ENCODE results near the gene PCSK7.
A peak's percentile ranks its signal among the peaks of the same experiment; 100 is the strongest.

PCSK7 gene

DNA sequence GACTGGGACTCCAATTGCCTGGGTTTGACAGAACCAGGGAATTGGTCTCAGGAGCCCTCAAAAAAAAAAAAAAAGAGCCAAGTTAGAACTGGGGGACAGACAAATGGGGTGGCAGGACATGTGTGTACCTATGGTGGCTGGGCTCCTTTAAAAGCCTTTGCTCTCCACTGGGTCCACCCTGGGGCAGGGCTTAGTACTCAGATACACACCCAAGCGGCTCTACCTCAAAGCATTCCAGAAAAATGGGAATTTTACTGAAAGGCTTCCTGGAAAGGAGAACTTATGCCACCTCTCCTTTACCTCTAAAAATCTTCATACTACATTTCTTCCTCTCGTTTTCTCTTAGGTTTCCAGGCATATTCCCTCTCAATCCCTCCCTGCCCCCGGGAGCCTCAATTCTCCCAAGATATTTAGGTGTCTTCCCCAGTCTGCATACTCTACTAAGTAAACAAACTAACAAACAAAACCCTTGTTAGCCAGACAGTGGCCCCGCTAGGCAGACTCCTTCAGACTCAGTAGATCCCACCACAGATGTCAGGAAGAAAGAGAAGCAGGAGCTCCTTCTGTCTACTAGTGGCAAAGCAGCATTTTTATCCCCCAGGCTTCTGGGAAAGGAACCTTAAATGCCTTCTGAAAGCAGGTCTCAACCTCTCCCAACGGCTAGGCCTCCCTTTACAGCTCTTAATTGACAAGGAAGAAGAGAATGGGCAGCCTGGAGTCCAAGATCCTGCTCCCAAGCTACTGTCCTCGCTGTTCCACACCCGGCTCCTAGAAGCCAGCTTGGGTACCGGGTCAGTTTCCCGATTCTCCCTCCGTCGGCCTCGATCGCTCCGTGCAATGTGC is 653 bp downstream of the PCSK7 start:
- DNase-seq (ENCODE audit: low read depth in 2 of 2) = no peak

DNA sequence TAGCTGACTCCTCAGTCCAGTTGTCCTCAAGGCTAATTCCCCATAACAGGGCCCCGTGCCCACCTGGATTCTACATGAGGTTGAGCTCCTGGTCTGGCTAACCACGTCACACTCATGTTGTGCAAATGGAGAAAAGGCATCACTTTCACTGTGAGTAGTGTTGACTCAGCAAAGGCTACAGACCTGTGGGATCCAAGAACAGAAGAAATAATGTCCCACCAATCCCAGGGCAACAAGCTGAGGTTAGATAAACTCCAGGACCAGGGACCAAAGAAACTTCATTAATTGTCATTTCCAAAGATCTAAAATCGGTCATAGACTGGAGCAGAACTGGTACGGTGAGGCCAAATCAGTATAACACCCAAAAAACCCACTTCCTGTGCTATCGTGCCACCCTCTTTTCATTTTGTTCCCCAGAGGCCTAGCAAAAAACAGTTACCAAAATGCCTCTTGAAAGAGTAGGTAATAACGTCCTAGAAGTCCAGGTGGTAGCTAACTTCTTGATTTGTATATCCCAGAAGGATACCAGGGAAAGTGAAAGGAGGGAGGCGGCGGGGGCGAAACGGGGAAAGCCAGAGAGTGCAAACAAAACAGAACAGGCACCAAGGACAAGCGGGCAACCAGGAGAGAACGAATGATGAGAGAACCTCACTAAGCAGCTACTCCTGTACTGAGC is 1.4 kb downstream of the PCSK7 start:
- peak; percentile 8 to 34 for DNase-seq (ENCODE audit: low read depth in 2 of 2)

DNA sequence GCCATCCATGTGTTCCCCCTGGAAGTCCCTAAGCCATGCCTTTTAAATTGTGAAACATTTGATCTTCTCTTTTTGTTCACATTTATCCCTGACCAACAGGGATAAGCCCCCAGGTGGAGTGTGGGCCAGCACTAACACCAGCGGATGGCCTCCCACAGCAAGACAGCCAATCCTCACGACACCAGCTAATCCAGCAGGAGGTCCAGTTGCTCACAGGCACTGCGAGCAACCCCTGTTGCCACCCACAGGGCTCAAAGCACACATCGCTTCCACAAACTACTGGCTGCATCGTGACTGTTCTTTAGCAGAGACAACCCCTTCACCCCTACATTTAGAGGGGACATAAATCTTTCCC is 2.0 kb downstream of the PCSK7 start:
- DNase-seq (ENCODE audit: low read depth in 2 of 2) = no peak

DNA sequence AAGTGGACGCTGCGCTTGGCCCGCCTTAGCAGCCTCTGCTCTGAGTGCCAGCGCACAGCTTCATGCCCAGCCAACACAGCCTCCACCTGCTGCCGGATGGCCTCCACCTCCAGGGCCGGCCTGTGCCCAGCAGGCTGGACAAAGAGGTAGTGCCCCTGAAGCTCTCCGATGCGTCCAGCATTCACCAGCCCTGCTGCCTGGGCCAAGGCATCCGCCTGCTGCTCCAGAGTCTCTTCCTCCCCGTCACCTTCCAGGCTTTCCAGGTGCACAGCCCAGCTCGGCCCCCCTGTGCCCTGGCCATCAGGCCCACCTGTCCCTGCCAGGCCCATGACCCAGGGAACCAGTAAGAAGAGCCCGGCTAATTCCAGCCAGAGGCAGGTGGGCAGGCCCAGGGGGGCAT is 2.5 kb downstream of the PCSK7 start:
- DNase-seq (ENCODE audit: low read depth in 2 of 2) = no peak

DNA sequence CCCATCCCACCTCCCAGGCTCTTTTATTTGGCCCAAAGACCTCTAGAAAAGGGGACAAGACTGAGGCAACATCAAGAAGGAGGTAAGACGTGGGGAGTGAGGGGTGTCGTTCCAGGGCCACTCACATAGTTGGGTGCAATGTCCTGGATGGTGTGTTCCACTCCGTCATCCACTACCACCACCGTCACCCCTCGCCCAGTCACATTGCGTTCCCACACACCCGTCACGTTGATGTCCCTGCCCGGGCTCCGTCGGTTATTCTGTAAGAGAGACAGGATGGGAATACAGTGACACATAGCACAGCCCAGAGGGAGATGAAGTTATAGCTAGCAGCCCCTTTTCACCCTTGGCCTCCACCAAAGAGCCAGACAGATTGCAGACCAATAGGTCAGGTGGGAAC is 3.8 kb downstream of the PCSK7 start:
- no peak for DNase-seq (ENCODE audit: low read depth in 2 of 2)

DNA sequence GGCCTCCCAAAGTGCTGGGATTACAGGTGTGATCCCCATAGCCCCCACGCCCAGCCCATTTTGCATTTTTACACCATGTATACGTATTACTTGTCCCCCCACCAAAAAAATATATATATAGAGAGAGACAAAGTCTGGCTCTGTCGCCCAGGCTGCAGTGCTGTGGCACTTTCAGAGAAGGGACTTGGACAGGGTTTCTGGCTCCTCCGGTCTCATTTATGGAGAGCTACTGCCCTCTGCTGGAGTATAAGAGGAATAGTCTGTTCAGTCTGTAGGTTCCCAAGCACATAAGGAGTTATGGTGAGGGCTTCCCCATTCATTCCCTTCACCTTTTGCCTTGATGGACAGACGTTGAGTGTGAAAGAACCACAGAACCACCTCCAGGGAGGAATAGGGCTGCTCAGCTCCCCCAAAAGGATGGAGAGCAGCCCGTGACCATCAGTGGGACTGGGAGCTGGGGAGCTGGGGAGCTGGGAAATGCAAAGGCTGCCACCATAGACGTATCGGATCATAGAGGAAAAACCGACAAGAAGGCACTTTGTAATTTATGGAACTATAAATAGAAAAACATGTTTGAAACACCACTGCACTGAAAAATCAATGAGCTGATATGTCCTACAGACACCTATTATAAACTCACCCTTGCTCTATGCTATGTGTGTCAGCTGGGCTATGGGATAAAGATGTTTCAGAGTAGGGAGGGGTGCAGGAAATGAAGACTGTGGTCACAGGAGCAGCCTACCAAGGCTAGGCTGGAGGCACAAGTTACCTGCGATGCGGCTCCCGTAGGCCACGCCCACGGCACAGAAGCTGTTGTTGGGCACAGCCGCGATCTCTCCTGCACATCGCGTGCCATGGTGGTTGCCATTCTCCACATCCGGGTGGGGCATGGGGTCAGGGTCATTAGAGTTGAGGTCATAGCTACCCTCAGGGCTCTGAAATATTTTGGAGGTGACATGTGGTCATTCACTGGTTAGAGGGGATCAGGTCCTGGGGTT is 5.2 kb downstream of the PCSK7 start:
- no peak for DNase-seq (ENCODE audit: low read depth in 2 of 2)

DNA sequence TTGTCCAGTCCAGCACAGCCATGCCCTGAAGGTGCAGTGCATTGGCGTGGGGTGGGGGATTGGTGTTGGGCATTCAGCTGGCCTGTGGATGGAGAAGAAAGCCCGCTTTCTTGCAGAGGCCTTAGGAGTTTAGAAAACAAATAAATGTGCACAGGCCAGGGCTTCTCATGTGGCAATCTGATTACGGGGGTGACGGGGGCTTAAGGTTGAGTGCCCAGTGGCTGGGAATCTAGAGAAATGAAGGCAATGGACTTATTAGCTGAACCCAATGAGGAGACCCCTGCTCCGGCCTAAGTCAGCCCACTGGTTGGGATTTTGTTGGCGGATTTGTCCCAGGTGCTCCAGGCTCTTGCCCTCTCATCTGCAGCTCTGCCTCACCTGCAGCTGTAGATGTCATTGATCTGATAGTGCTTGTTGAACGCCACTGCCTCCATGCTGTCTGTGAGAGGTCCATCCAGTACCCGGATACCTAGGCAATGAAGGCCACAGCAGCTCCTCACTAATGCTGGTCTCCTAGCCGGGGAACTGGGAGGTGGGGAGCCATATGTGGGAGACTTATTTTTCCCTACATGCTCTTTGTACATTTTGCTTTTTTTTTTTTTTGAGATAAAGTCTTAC is 6.2 kb downstream of the PCSK7 start:
- no peak for DNase-seq (ENCODE audit: low read depth in 2 of 2)

DNA sequence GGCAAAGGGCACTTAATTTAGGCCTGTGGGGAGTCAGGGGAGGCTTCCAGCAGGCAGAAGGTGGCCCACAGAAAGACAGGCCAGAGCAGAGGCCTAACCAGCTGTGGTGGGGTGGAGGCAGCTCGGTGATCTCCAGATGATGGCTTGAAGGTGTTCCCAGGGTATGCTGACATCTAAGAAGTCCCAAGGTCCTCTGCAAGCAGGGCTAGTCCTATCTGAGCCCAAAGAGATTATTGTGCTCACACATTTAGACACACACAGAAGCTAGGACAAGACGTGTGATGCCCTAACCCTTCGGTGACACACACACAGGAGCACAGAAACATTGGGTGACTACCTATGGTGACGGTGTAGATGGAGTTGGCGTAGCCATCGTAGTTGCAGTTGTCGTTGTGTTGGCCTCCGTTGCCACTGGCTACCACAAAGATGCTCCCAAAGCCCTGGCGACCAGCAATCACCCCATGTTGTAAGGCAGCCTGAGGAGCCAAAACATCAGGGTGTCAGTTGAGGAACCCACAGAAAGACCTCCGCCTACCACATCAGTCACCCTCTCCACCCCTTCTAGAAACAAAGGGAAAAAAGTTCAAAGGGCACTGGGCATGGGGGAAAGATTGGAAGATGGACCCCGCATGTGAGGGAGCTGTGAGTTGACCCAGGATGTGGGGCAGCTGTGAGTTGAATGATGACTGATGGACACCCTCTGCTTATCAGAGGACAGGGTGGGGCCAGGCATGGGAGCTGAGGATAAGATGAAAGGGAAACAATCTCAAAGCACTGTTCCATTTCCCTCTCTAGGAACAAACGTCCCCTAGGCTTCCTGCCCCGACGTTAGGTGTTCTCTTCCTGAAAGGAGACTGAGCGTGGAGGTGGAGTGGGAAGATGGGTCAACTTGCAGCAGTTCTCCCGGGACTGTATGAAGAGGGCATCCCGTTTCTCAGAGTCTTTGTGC is 7.9 kb downstream of the PCSK7 start:
- no peak for DNase-seq (ENCODE audit: low read depth in 2 of 2)

DNA sequence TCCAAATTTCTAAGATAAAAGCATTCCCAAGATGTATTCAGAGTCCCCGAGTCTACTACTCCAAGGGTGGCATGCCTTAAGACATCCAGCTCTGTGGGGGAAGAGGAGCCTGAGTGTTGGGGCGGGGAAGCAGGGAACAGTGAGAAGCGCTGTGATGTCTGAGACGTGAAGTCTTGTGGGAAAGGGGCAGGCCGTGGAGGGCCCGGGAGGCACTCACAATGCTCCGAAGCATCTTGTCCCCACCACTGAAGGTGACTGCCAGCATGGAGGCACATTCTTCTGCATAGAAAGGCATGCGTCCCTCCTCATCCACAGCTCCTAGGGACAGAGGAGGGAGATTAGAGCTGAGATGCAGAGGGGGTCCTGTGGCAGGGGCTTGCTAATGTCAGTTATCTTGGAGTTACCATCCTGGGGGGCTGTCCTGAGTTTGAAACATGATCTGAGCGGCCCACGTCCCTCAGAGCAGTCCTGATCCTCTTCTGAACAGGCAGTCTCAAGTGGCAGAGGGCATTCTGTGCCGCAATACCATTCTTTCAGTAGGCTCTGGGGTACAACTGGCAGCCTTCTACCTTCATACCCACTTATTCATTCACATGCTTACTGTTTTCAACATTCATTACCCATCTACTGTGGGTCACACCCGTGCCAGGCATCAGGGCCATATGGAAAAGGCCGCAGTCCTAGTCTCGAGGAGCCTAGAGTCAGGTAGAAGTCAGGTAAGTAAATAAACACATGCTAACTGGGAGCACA is 8.7 kb downstream of the PCSK7 start:
- no peak for DNase-seq (ENCODE audit: low read depth in 2 of 2)

DNA sequence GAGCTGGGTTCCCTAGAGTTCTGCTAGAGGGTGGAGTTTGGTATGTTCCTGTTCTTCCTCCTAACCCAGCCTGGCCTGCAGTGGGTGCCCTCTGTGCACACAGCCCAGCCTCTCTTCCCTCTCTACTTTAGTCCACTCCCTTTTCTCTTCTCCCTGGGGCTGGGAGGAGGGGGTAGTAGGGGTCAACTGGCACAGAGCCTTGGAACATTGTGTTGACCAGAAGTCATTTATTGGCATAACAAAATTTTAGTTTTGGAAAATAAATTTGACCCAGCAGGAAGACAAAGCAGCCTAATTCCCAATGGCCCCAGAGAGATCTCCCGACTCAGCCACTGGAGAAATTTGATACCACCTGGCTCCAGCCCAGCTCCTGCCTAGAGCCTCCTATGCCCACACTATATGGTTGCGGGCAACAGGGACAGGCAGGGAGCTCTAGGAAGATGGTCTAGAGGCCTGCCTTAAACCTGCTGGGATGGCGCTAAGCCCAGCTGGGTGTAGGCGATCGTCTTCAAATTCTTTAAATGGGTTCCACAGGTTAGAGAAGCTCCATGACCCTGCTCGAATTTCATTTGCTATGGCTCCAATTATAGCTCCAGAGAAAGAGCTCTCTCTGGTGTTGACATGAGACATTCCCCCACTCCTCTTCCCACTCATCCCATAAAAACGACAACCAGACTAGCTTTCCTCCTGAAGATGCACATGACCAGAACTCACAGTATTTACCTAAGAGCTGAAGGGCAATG is 9.9 kb downstream of the PCSK7 start:
- DNase-seq (ENCODE audit: low read depth in 2 of 2) = no peak

DNA sequence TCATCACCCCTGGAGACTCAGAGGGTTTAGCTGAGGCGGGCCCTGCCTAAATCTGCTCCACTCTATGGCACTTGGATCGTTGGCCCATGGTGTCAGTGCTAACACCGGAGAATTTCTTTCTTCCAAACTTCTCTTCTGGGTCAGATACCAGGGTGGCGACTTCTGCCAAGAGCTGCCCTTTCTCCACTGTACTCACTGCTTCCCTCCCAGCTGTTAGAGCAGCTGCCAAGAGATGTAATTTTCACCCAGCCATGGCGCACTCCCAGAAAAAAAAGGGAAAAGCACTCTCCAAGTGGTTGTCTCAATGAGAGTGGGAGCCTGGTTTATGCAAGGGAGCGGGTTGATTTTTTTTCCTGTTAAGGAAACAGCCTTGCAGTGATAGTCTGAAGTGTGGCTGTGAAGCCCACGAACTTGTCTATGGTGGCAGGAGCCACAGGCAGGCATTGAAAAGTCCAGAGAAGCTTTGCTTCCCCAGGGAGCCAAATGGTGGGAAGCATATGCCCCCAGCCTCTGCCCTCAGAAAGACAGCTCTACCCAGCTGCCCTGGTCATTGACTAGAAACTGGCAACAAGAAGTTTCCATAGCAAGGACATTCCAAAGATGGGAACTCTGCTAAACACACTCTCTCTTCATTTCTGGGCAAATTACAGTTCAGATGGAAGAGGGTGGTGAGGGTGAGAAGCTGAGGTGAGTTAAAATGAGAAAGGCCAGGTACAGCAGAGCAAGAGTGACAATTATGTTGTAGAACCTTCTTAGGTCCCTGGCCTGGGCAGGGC is 10.7 kb downstream of the PCSK7 start:
- no peak for DNase-seq (ENCODE audit: low read depth in 2 of 2)

DNA sequence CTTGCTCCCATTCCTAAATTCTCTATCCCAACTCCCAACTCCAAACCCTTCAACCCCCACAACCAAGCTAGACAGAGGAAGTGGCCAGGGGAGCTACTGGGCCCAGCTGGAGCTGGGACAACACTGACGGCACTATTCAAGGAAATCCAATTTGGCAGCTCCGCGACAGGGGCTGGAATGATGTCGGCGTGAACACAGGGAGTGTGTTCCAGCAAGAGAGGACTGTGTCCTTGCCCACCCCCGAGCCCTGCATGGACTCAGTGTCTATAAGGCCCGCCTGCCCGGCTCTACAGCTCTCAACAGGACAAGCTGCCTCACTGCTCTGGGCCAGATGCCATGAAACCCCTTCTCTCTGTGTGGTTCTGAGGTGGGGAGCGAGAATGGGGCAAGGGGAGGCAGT is 11.3 kb downstream of the PCSK7 start:
- no peak for DNase-seq (ENCODE audit: low read depth in 2 of 2)

DNA sequence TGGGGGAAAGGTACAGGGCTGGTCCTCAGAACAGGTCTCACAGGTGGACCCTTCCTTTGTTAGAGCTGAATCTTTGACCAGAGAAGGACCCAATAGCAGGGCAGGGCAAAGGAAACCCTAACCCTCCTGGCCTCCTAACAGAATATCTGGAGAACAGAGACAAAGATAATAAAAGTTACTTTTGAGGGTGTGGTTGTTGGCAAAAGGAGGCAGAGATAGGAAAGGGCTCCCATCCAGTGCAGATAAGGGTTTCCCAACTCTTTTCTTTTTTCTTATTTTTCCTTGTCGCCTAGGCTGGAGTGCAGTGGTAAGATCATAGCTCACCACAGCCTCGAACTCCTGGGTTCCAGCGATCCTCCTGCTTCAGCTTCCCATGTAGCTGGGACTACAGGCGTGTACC is 11.9 kb downstream of the PCSK7 start:
- no peak for DNase-seq (ENCODE audit: low read depth in 2 of 2)

DNA sequence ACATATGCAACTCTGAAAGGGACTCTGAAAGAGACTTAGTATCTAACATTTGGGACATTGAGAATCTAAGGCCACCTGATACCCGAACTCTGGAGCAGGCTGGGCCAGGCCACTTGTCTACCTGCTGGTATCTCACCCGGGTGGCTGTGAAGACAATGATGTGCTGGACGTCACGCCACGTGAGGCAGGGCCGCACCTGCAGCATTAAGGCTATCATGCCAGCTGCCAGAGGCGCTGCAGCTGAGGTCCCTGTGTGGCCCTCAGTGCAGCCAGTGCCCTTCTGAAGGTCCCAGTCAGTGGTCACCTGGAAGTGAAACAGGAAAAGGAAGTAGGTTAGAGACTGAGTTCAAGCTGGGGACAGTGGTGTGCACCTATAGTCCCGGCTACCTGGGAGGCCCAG is 12.4 kb downstream of the PCSK7 start:
- no peak for DNase-seq (ENCODE audit: low read depth in 2 of 2)

DNA sequence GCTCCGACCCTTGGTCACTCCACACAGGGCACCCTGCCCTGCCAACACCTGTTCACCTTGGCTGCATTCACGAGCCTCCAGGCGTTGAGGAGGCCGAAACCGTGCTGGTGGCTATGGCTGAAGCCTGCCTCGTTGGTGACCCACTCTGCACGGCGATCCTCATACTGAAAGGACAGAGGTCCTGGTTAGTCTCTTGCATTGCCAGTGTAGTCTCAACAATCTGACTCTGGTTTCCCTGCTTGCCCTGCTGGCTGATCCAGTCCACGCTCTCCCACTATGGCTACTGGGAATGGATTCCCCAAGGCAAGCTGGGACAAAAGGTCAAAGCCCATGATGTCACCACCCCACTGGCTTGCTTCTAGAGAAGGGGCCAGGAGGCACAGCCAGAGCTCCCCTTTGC is 12.9 kb downstream of the PCSK7 start:
- DNase-seq (ENCODE audit: low read depth in 2 of 2) = no peak

DNA sequence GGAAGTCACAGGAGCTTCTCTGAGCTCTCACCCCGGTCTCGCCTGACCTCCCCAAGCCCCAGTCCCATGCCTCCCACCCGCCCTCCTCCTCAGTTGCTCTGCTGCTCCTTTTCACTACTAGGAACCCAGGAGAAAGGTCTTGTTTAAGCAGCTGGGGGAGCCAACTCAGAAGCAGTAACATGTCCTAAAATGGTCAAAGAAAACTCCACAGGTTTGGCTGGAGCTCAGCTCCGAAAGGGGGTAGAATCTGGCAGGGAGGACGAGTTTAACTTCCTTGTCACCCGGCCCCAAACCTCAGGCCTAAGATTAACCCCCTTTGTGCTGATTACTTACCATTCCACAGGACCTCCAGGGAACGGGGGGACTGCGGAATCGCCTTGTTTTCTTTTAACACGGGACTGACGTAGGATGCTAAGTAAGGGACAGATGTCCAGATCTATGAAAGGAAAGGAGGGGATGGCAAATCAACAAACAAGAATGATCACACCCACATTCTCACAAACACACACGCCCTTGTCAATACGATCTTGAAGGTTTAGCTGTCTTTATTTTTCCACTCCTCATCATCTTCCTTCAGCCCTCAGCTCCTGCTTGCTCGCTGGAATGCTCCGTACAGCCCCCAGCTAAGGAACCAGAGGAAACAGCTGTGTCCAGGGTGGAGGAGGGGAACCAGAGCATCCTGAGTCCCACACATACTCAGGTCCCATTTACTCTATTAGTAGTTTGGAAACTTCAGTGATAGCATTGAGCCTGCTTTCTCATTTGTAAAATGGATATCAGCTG is 13.5 kb downstream of the PCSK7 start:
- DNase-seq (ENCODE audit: low read depth in 2 of 2) = no peak

Measured in stimulated activated CD8-positive, alpha-beta memory T cell treated with anti-CD3 and anti-CD28 coated beads, Interleukin-7, amount 100 ng/mL, for 4 hours (primary cell).